Neuron (in vitro differentiated cells): Measurements from ENCODE around the gene SNRPA.
A peak's percentile ranks its signal among the peaks of the same experiment; 100 is the strongest.

ENCODE experiments used
- H2AFZ ChIP-seq: one replicate; pipeline ENCODE4 v1.6.1; 2013; ENCODE audit warnings: low read depth, mild to moderate bottlenecking, inconsistent platforms, low read length, moderate library complexity
- H3K27me3 ChIP-seq: one replicate; pipeline ENCODE4 v1.6.1; 2013; ENCODE audit warnings: low read length; ENCODE audit not compliant: insufficient read depth
- H3K36me3 ChIP-seq: one replicate; pipeline ENCODE4 v1.6.1; 2013; ENCODE audit warnings: low read length; ENCODE audit not compliant: insufficient read depth
- H3K4me1 ChIP-seq: one replicate; pipeline ENCODE4 v1.6.1; 2013; ENCODE audit warnings: low read length; ENCODE audit not compliant: insufficient read depth
- H3K4me3 ChIP-seq: 2 replicates; pipeline ENCODE4 v1.5.1; 2013; ENCODE audit warnings: mild to moderate bottlenecking, low read length, moderate library complexity
- H3K9me3 ChIP-seq: one replicate; pipeline ENCODE4 v1.6.1; 2013; ENCODE audit warnings: low read length

The SNRPA gene

DNA sequence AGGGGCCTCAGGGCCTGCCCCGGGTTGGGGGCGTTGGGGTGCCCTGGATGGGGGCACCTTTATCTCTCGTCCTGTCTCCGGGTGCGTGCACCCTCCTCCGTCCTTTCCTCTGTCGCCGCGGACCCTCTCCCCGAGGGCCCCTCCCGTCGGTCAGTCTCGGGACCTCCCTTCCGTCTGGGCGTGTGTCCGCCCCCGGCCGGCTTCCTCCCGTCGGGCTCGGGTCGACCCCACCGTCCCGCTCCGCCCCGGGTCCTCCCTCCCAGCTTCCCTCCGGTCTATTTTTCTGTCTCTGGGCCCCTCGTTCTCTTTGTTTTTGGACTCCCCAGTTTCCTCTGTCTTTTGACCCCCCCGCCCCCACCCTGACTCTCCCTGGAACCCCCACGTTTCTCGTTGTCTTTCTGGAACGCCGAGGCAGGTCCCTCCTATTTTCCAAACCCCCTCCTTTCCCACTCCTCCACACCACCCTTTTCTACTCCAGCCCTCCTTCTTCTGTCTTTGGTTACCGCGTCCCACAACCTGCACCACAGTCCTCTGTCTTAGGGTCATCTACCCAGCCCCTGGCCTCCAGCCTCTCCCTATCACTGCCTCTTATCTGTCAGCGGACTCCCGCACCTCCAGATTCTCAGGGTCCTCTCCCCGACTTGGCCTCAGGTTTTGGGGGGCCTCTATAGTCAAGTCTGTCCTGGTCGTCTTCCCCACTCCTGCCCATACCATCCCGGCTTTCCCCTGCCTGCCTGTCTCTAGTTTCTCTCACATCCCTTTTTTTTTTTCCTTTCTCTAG lies 48.7 kb downstream of the SNRPA start:
- H3K36me3 ChIP-seq = peaks cover 39% of the 10 kb centered on the region
- H3K4me1 ChIP-seq = peaks cover 45% of the 10 kb centered on the region
- H3K4me3 ChIP-seq = peak overlapping the region; percentile 88
- no peaks in the 10 kb centered on the region for H3K27me3 ChIP-seq
- no peaks in the 10 kb centered on the region for H3K9me3 ChIP-seq
- no peak overlapping the region for H2AFZ ChIP-seq

GRCh38 chr19:40800339-40800996 lies 49.5 kb downstream of the SNRPA start:
- Histone ChIP-seq H2AFZ (no peak overlapping the region), H3K4me1 (peaks cover 53% of the 10 kb centered on the region), H3K27me3 (no peaks in the 10 kb centered on the region), H3K9me3 (no peaks in the 10 kb centered on the region), H3K36me3 (peaks cover 44% of the 10 kb centered on the region), H3K4me3 (peak overlapping the region; percentile 88)

GRCh38 chr19:40800997-40801377 lies 50.0 kb downstream of the SNRPA start:
- Histone ChIP-seq H3K9me3 (no peaks in the 10 kb centered on the region), H2AFZ (no peak overlapping the region), H3K4me3 (no peak overlapping the region), H3K4me1 (peaks cover 57% of the 10 kb centered on the region), H3K27me3 (no peaks in the 10 kb centered on the region), H3K36me3 (peaks cover 44% of the 10 kb centered on the region)

- peaks cover 63% of the 10 kb centered on the region for H3K4me1 ChIP-seq
- no peaks in the 10 kb centered on the region for H3K9me3 ChIP-seq
- H3K27me3 ChIP-seq = no peaks in the 10 kb centered on the region
- H3K36me3 ChIP-seq = peaks cover 44% of the 10 kb centered on the region
- H3K4me3 ChIP-seq = peak overlapping the region; percentile 1
- no peak overlapping the region for H2AFZ ChIP-seq
Measured at GRCh38 chr19:40801426-40802299, 50.7 kb downstream of the SNRPA start.

DNA sequence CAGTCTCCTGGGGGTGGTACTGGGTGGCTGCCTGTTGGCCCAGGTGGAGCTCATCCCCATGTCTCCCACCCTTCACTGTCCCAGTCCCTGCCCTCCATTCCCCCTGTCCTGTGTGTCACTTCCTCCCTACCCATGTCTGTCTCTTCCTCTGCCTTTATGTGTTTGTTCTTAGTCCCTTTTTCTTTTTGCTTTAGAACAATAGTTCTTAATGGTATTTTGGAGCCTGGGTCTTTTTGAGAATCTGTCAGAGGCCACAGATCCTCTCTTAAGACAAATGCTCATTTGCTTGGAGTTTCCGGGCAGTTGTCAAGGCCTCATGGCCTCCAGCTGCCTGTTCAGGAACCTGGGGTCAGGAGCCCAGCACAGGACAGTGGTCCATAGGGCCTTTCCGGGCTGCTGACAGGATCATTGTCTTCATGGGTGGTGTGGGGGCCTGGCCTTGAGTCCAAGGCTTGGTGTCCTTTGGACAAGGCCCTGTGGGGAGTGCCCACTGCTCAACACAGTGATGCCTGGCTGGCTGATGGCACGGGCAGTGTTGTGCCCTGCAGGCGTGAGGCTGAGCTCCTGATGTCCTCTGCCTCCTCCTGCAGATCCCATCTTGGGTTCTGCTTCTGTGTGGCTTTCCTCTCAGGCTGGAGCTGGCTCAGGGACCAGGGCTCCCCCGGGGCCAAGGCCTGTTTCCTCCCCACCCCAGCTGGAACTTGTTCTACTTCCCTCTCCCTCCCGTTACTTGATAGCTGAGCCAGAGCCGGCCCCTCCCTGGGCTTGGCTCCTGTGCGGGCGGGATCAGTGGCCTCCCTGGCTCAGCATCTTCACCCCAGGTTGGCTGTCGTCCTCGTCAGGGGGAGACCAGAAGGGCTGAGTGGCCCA lies 51.5 kb downstream of the SNRPA start:
- H3K4me1 ChIP-seq = peaks cover 69% of the 10 kb centered on the region
- no peak overlapping the region for H3K4me3 ChIP-seq
- peaks cover 49% of the 10 kb centered on the region for H3K36me3 ChIP-seq

DNA sequence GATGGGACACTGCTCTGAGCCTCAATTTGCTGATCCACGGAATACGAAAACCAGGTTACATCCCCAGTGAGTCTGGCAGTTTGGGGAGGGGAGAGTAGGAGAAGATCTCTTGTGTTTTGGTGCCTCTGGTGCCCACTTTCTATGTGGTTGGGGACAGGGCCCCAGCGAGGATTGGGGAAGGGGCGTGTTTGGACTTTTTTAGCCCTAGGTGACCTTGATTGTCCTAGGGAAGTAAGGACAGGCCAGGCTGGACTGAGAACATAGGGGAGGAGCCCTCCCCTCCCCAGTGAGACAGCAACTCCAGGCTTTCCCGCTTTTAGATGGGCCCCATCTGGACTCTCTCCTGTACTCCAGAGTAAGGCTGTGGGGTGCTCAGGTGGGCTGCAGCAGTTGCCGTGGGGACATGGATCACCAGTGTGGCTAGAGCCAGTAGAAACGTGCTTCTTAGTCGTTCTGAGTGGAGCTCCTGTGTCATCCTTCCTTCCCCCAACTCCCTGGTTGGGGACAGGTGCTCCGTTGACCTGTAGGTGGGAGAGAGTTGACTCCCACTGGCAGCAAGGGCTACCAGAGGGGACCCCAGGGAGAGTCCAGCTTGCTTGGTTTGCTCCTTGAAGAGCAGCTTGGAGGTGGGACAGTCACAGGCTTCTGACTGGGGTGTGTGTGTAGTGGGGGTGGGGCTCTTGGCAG lies 52.3 kb downstream of the SNRPA start:
- Histone ChIP-seq H3K4me3 (no peak overlapping the region), H3K36me3 (peaks cover 57% of the 10 kb centered on the region), H2AFZ (no peak overlapping the region)

More for the DNA sequence above, 51.5 kb downstream of the SNRPA start:
- Histone ChIP-seq H3K9me3 (no peaks in the 10 kb centered on the region), H3K27me3 (no peaks in the 10 kb centered on the region), H2AFZ (no peak overlapping the region)

DNA sequence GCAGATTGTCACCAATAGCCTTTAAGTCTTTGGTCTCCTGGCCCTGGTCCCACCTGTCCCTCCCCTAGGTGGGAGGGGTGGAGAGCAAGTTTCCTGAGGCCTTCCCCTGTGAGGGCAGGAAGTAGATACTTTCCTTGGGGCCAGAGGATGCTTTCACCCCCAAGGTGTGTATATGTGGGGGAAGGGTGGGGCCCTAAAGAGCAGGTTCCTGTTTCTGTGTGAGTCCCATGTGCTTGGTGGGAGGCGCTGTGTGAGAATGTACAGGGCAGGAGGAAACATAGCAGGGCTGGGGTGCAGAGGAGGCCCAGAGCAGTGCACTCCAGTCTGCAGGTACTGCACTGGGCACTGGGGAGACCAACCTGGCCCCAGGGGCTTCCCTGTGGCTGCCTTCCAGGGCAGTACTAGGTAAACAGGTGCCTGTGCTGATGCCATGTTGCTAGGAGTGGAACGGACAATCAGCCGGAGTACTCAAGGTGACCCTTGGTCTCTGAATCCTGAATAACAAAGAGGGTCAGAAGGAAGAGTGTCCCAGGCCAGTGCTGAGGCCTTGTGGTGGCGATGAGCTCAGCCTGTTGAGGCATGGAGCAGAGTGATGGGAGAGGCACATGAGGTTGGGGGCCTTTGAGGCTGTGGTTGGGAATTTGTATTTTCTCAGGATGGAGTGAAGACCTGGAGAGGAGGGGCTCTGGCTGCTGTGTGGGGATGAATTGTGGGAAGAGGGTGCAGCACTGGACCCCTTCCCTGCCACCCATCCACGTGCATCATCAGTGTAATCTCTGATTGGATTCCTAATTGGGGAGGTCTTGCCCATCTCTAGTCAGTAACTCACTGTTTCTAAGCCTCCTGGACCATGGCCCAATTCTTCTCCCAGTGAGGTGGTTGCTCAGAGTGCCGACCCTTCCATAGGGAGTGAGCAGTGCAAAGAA lies 53.1 kb downstream of the SNRPA start:
- no peak overlapping the region for H3K4me3 ChIP-seq
- peaks cover 63% of the 10 kb centered on the region for H3K36me3 ChIP-seq
- no peaks in the 10 kb centered on the region for H3K9me3 ChIP-seq
- no peaks in the 10 kb centered on the region for H3K27me3 ChIP-seq
- no peak overlapping the region for H2AFZ ChIP-seq
- H3K4me1 ChIP-seq = peaks cover 70% of the 10 kb centered on the region

More for the DNA sequence above, 52.3 kb downstream of the SNRPA start:
- Histone ChIP-seq H3K4me1 (peaks cover 70% of the 10 kb centered on the region), H3K27me3 (no peaks in the 10 kb centered on the region), H3K9me3 (no peaks in the 10 kb centered on the region)

GRCh38 chr19:40804783-40805242 lies 53.8 kb downstream of the SNRPA start:
- Histone ChIP-seq H3K27me3 (no peaks in the 10 kb centered on the region), H3K4me1 (peaks cover 70% of the 10 kb centered on the region), H3K9me3 (no peaks in the 10 kb centered on the region), H2AFZ (no peak overlapping the region), H3K4me3 (no peak overlapping the region), H3K36me3 (peaks cover 67% of the 10 kb centered on the region)

GRCh38 chr19:40805258-40805868 lies 54.4 kb downstream of the SNRPA start:
- Histone ChIP-seq H2AFZ (no peak overlapping the region), H3K4me3 (no peak overlapping the region), H3K27me3 (no peaks in the 10 kb centered on the region), H3K9me3 (no peaks in the 10 kb centered on the region), H3K4me1 (peaks cover 64% of the 10 kb centered on the region), H3K36me3 (peaks cover 68% of the 10 kb centered on the region)

DNA sequence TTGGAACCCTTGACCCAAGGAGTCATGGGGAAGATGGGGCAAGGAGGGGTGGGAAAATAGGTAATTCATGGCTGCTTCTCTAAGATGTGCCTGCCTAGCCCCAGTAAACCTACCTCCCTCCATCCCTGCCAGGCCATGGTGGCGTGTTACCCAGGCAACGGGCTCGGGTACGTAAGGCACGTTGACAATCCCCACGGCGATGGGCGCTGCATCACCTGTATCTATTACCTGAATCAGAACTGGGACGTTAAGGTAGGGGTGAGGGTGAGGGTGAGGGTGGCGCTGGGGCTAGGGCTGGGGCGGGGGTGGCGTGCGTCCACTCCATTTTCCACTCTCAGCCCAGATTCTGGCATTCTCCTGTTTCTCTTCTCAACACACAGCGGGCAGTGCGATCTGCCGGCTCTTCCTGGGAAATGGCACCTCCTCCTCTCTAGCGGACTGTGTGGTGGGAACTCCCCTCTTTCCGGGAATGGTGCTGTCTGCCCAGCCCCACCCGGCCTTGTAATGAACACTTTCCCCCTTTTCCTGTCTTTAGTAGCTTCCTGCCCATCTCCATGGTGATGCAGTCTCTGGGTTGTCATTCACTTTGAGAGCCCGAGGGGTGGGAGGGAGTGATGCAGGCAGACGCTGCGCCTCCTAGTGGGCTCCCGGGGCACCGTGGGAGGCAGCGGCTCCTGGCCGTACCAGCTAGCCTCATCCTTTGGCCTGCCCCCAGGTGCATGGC lies 55.6 kb downstream of the SNRPA start:
- Histone ChIP-seq H3K9me3 (no peaks in the 10 kb centered on the region), H3K4me3 (peak overlapping the region; percentile 7), H3K4me1 (peaks cover 56% of the 10 kb centered on the region), H3K36me3 (peaks cover 57% of the 10 kb centered on the region), H3K27me3 (no peaks in the 10 kb centered on the region), H2AFZ (no peak overlapping the region)
